GM19025 (cell line): ENCODE measurements around the gene CPM.

Experiments
- ATAC-seq: cut with Tn5 transposase; IDR thresholded peaks from one replicate; pipeline ENCODE4 v1.9.1; 2021; ENCODE audit warnings: mild to moderate bottlenecking, low read depth, moderate library complexity; ENCODE audit not compliant: unreplicated experiment

Gene CPM

DNA sequence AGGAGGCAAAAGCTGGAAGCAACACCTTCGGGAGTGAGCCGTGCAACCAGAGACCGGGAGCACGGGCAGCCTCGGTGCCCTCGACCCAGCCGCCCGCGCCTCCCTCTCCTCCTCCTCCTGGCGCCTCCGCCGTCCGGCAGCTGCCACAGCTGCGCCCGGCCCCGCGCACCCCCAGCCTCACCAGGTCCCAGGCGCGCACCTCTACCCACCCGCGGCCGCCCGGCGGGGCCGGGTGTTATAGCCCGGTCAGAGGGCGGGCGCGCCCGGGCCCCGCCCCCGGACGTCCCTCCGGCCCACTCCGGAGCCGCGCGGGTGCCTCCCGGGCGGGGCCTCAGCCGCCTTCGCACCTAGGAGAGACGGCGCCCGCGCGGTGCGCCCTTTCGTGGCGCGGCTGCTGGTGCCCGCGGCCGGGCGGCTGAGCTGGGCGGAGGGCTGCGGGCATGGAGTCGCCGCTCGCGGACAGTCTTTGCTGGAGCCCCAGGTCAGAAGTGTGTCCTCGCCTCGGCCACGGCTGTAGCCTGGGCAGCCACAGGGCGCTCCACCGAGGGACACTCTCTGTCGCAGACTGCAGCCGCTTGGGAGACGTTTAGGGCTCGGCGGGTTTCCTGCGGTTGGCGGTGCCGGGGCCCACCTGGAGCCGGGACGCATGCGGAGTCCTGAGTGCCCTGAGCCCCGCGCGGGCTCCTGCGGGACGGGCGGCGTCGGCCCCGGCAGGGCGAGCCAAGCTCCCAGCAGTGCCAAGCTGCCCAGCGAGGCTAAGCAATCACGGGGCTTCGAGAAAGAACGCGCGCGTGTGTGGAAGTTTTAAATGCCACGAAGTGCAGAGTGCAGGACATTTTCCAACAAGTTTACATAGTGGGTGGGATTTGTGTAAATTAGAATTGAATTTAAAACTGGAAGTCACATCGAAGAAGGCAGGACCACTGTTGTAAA, at the start of gene CPM:
TSS of gene CPM (minus strand) at position 211 of the 933 bp plus-strand sequence. CDS start 334 bp downstream, outside the sequence.
- peak; percentile 98 for ATAC-seq

DNA sequence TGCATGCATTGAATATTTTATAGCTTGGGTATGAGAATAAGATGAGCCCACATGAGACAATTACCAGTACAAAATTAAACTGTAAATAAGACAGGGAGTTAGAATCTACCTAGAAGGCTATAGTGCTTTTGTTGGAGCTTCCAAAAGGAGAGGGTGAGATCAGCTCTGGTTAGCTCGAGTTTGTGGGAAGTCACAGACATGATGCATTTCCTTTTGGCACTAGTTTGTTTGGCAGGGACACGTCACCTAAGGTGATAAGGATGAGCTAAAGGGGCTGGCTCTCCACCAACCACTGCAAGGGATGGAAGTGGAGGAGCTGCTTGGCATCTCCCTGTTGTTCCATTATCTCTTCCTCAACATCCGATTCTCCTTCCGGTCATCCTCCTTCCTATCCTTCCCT, 48.5 kb upstream of the CPM start:
- ATAC-seq = no peak

DNA sequence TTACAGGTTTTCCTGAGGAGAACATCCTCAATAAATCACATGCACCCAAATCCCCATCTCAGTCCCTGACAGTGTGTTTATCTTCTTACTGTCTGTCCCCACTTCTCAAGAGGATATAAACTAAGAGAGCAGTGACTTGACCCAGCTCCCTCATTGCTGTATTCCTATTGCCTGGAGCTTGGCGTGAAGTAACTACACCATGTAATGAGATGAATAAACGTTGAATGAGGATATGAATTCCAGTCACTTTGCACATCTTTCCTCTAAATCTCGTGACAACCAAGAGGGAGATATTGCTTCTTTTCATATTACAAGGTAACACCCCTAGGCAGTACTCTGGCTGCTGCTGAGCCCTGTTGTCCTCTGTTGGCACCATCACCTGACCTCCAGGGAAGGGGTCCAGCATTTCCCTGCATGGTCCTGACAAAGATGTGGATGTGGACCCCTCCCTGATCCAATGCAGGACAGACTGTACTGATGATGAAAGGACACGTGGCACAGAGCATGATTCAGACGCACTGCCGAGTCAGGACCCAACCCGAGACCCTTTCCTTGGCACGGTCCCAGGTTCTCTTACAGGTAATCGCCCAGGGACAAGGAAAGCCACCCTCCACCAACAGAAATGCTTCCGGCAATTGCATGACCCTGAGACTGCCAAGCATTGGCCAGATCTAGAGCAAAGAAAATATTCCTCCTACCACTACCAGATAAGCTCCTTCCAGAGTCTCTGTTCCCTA, 47.7 kb upstream of the CPM start:
- ATAC-seq = no peak

DNA sequence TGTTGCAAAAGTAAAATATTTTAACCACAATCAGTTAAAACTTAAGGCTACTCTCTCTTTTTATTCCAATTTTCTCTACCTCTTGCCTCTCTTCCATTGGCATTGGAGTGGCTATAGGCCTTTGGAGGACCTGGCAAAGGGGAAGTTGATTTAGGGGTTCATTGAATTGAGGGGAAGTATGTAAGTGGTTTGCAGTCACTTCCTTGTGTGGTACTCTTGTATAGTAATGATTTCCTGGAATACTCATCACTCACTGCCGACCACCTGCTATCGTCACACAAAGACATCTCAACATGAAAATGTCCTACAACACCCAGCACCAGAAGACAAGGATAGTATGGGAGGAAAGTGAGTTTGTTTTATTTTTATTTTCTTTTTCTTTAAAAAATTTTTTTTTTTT, 45.7 kb upstream of the CPM start:
- ATAC-seq = no peak

DNA sequence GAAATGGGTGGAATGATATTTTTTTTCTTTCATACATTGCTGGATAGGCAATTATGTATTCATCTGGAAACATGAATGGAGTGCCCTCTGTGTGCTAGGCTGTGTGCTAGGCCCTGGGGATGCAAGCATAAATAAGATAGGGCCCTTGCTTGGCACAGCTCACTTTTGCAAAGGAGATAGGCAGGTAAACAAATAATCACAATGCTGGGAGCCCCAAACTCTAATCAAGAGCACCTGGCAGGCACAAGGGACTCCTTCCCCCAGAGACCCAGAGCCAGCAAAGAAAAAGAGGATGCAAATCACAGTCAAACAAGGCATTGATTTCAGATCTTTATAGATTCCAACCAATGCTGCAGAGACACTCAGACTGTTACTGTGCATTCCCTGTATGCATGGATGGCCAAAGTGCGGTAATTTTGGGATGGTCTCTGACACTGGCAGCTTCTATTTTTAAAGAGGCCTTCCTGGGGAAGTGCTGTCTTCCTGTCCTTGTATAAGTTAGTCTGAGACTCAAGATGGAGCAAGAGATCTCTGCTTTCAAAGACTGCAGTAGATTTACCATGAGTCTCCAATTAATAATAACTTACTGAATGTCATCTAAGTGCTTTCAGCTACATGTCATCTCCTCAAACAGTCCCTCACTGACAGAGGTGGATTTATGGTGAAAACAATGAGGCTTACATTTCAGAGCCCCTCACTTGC, 45.1 kb upstream of the CPM start:
- ATAC-seq = no peak

DNA sequence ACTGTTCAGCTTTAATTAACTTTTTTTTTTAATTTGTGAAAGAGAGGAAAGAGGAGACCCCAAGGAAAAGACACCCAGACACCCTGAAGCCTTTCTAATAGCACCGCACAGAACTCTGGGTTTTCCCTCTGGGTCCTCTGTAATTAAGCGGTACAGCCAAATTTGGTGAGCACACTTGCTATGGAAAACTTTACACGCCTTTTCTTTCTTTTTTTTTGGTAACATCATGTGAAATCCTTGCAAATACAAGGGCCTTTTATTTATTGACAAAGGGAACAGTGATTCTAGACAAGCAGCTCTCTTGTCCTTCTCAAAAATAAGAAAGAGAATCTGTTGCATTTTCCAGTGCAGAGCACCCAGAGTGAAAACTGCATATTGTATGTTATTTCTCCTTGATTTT, 44.4 kb upstream of the CPM start:
- no peak for ATAC-seq

DNA sequence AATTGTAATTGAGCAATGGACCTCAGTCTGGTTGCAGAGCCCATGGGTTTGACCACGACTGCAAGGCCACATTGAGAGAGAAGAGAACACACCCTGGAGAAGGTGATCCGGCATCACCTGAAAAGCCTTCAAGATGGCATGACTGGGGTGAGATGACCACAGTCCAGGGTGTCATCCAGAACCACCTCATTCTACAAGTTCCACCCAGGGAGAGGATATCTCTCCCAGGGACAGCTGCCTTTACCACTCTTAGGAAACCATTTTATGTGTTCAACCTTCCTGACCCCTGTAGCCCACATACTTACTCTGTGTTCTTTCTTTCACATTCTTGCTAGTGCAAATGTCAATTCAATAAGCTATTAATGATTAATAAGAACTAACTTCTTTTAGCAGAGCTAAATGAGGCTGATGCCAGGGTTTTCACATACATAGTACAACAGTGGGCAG, 43.4 kb upstream of the CPM start:
- ATAC-seq = no peak

DNA sequence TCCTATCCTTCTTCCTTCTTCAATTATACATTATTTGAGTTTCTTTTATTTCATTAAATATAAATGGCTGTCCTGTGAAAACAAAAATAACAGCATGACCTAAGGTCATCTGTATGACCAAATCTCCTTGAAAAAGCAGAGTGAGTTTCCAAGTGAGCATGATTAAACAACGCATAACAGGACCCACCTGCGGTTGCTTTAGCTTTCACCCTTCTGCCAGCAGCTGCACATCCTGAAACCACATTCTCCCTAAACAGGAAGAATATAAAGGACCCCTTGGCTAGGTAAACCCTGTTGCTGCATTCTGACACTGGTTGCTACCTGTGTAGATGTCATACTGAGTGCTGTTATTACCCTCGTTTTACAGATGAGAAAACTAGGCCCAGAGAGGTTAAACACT, 42.8 kb upstream of the CPM start:
- no peak for ATAC-seq

DNA sequence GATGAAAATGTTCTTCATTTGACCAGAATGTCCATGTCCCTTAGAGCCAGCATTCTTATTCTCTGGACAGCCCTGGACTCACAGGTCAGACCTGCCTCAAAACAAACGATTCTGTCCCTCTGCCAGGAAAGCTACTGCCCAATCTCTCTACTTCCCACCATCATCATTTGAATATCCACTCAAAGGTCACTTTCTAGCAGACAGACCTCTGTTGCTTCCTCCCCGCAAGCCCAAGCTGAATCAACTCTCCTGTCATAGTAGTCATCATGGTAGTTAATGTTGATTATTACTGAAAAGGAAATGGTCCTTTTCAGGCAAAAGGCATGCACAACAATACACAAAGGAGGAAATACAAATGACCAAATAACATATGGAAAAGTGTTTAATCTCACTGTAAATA, 39.6 kb upstream of the CPM start:
- no peak for ATAC-seq

DNA sequence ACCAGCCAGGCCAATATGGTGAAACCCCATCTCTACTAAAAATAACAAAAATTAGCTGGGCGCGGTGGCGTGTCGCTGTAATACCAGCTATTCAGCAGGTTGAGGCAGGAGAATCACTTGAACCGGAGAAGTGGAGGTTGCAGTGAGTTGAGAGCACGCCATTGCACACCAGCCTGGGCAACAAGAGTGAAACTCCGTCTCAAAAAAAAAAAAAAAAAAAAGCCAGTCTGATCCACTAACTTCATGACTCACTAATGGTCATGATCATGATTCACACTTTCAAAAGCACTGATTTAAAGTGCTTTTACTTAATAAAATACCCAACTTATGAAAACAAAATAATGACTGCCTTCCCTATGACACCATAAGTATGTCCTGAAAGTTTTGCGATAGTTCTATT, 38.4 kb upstream of the CPM start:
- no peak for ATAC-seq

DNA sequence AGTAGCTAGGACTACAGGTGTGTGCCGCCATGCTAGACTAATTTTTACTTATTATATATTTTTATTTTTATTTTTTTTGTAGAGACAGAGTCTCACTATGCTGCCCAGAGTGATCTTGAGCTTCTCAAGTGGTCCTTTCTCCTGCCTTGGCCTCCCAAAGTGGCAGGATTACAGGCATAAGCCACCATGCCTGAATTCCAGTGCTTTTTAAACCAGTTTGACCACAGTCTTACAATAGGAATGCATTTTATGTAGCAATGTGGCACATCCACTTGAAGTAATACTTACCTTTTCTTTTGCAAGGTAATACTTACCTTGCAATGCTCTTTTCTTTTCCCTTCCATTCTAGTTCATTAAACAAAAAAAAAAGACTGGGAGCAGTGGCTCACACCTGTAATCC, 38.0 kb upstream of the CPM start:
- no peak for ATAC-seq

DNA sequence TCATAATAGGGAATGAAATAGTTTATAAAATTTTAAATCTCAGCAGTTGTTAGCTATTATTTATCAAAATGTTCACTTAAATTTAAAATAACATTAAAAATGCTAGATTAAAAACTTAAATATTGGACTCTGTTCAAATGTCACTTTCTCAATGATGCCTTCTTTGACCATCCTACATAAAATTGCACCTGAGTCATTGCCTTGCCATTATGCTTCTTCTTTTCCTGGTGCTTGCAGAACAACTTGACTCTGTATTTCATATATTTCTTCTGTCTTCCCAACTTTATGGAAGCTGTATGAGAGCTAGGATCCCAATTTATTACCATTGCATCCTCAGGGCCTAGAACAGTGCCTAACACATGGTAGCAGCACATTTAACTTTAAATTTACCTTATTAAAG, 37.3 kb upstream of the CPM start:
- ATAC-seq = no peak

DNA sequence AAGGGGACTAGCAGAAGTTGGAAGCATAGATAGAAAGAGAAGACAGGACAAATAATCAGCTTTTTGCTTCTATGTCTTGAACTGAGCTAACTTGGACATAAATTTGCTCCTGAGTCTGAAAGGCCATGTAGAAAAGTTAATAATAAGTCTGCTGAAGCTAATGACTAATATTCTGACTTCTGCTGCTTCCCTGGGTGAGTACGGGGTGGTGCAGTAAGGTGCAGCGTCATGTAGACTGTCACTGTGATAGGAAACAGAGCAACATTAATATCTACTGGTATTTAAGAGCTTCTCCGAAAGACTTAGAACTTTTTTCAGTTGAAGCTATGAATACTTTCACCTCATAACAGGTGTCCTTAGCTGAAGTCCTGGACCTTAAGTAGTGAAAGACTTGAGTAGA, 34.1 kb upstream of the CPM start:
- ATAC-seq = peak; percentile 55

DNA sequence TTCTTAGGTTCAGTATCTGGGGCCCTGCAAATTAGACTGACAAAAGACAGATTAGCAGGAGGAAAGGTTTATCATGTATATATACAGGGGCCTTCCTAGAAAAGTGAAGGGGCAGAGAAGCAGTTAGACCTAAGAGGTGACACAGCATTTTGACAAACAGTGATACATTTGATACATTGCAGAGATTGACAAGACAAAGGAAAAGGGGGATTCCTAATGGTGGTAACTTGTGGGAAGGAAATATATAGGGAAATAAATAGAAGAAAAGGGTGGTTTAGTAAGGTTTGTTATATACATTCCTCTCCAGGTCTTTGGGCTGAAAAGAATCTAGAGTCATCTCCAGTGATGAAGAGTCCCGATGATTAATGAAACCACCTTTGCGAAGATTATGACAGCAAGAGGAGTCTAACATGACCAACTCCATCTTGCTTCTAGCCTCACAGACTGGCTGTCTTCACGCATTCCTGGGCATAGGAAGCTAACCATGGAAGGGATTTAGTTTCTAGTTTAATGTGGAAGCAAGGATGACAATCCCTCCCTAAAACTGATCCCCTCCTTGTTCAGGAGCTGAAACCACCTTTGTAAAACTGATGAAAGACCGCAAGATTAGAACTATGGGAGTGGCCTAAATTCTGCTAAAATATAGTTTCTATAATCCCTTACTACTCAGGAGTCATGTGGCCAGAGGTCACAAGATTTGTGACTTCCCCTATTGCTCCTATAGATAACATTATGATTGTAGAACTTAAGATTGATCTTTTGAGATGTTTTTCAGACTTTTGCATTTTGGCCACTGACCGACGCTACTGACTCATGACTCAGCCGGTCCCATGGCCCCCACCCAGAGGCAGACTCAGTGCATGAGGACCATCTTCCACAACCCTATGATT, 31.1 kb upstream of the CPM start:
- no peak for ATAC-seq

DNA sequence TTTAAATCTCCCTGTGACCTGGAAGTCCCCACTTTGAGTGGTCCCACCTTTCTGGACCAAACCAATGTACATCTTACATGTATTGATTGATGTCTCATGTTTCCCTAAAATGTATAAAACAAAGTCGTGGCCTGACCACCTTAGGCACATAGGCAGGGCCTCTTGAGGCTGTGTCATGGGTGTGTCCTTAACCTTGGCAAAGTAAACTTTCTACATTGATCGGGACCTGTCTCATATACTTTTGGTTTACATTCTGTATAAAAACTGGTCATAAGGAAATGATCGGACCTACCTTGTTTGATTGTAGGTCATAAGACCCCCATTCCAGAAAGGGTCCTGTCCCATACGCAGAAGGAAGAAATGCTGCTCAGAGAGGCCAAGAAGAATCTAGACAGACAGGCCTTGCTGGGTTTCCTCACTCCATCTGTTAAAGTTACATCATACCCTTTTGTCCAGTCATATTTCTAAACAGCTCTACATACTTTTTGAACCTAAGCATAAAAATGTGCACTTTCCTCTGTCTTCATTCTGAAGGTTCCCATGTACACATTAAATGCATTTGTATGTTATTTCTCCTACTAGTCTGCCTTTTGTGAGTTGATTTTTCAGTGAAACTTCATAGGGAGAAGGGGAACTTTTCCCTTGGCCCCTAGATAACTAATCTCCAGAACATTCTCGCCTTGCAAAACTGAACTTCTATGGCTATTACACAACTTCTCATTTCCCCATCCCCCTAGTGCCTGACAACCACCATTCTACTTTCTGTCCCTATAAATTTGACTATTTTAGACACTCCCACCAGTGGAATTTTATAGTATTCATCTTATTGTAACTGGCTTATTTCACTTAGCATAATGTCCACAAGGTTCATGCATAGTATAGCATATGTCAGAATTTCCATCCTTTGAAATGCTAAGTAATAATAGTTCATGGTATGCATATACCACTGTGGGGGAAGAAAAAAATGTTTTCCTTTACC, 30.2 kb upstream of the CPM start:
- ATAC-seq = no peak

DNA sequence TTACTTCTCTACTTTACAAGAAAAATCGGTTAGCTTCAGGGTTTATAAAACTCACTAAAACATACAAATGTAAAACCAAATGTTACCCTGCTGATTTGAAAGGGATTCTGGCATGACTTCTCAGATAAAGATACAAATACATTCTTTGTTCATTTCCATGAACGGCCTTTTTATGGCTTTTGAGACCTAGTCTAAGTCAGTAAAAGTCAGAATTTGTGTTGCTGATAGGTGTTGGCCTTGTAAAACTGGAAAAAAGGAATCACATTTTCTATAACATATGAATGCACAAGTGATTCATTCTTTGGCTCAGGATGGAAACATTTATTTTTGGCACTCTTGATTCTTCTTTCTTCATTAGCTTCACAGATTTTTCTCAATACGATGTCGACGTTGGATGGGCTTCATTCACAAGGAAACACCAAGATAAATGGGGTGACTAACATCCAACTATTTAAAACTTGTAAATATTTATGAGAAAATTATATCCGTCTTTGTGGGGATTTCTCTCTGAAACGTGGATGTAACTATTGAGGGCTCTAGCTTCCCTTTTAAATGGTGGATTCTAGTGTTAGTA, 27.0 kb upstream of the CPM start:
- no peak for ATAC-seq

DNA sequence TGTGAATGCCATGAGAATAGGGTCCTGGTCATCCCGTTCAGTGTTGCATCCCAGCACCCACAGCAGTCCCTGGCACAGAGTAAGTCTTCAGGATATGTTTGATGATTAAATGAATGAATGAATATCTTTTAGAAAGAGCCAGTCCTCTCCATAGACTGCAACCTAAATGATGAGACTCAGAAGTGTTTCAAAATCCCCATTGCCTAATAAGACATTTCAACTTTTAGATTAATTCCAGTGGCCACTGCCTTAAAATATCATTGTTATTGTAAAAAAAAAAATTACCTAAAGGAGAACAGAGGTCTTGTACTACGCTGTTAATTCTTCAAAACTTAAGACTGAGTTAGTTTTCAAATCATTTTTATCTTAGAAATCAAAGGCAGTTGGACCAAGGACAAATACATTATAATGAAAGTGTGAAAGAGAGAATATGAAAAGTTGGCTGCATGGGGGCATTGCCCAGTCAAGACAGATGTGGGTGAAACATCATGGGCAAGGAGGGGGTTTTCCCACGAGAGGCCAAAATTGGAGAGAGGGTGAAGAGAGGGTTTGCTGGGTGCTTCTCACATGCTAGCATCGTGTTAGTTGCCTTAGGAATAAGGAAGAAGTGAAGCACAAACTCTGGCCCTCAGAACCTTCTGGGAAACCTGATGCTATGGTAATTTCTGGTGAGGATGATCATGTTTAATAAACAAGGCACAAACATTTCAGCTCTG, 26.3 kb upstream of the CPM start:
- no peak for ATAC-seq

DNA sequence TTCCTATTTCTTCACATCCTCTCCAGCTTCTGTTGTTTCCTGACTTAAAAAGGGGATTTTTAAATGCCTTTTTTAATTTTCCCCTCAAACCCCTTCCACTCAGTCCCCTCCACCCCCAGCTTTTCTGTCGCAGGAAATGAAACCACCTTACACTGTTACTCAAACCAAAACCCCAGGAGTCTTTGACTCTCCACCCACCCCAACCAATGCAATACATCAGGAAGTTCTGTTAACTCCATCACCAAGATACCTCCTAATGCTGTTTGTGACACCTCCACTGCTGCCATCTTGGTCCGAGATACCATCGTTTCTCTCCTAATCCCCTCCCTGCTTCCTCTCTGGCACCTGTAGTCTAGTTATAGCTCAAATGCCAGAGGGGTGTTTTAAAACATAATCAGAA, 25.4 kb upstream of the CPM start:
- no peak for ATAC-seq
